Fibroblast of mammary gland (primary cell): Measurements from ENCODE around the gene SPSB2.
"Not testable (repeated sequence)": the region's sequence is repeated elsewhere in the genome, so short reads cannot be mapped to it uniquely, and the experiment has no call there.

Source experiments
- DNase-seq: peaks from one replicate; pipeline ENCODE4 v3.0.0-alpha.2; 2010; ENCODE audit warnings: low read depth
- H3K4me3 ChIP-seq: 2 replicates; pipeline ENCODE4 v1.5.1; 2011; ENCODE audit warnings: low read depth, mild to moderate bottlenecking, low read length, moderate library complexity; ENCODE audit not compliant: control insufficient read depth
- CTCF ChIP-seq: conservative IDR thresholded peaks from 2 replicates; pipeline ENCODE4 v1.5.1; 2011; ENCODE audit warnings: low read depth, low read length, inconsistent platforms; ENCODE audit not compliant: control insufficient read depth, insufficient read depth

The SPSB2 gene

GRCh38 chr12:6867413-6868210, 5.5 kb downstream of the SPSB2 start, which contains the start of gene TPI1:
TSS of gene TPI1 (plus strand) at chr12:6867531. CDS start at chr12:6867567, 36 bp downstream.
- H3K4me3 ChIP-seq: peak within 1 kb of the TSS; percentile 86
- DNase-seq: peak; percentile 70
- TF ChIP-seq CTCF: no peak

GRCh38 chr12:6866920-6867412, 6.1 kb downstream of the SPSB2 start:
- DNase-seq: no peak
- H3K4me3 ChIP-seq: peak overlapping the region; percentile 57
- TF ChIP-seq CTCF: no peak

- no peak for DNase-seq
- TF ChIP-seq CTCF: no peak
These were observed 6.8 kb downstream of the SPSB2 start for GRCh38 chr12:6866163-6866919.

GRCh38 chr12:6865307-6865706, 7.8 kb downstream of the SPSB2 start:
- not testable (repeated sequence) for DNase-seq

More at GRCh38 chr12:6866163-6866919, 6.8 kb downstream of the SPSB2 start:
- peak overlapping the region; percentile 57 for H3K4me3 ChIP-seq

GRCh38 chr12:6863586-6864321, 9.3 kb downstream of the SPSB2 start:
- no peak for TF ChIP-seq CTCF
- H3K4me3 ChIP-seq: no peak overlapping the region
- peak; percentile 16 for DNase-seq

More at GRCh38 chr12:6865307-6865706, 7.8 kb downstream of the SPSB2 start:
- not testable (repeated sequence) for H3K4me3 ChIP-seq

- TF ChIP-seq CTCF: no peak
- DNase-seq: no peak
- no peak overlapping the region for H3K4me3 ChIP-seq
These were observed 10.1 kb downstream of the SPSB2 start for GRCh38 chr12:6863033-6863432.

GRCh38 chr12:6861391-6861790, 11.7 kb downstream of the SPSB2 start:
- no peak for DNase-seq
- no peak for TF ChIP-seq CTCF
- no peak overlapping the region for H3K4me3 ChIP-seq
